Activated CD4-positive, alpha-beta T cell treated with anti-CD3 and anti-CD28 coated beads, Interleukin-2, amount 10 ng/mL, durations not matched to agents 7 days and 5 days (primary cell): ENCODE measurements around the gene EYA2. TPM values are rescaled to one million over a fixed set of nuclear protein-coding genes. Genes with fewer than 3 reads are reported as not detected.

Source experiments
- CTCF ChIA-PET: fragments of 350-600 bp; sonication (Branson Sonifier 250); formaldehyde crosslinking; loops from one replicate; lab custom pipeline; 2021; ENCODE audit warnings: antibody characterized with exemption; lab: Charles Lee
- POLR2A ChIA-PET: fragments of 350-600 bp; sonication (Branson Sonifier 250); formaldehyde crosslinking; loops from one replicate; lab custom pipeline; 2021; ENCODE audit warnings: antibody characterized with exemption; lab: Charles Lee
- DNase-seq: peaks from one replicate; pipeline ENCODE4 v3.0.0-alpha.2; 2020
- H3K27ac Mint-ChIP-seq: one replicate; pipeline ENCODE4 v1.8.0; 2021; ENCODE audit warnings: mild to moderate bottlenecking, moderate library complexity, mixed read lengths
- H3K27me3 Mint-ChIP-seq: one replicate; pipeline ENCODE4 v1.8.0; 2021; ENCODE audit warnings: mixed read lengths
- H3K36me3 Mint-ChIP-seq: one replicate; pipeline ENCODE4 v1.8.0; 2021; ENCODE audit warnings: low read depth, mixed read lengths
- H3K4me1 Mint-ChIP-seq: one replicate; pipeline ENCODE4 v1.8.0; 2021; ENCODE audit warnings: mixed read lengths
- H3K4me3 Mint-ChIP-seq: one replicate; pipeline ENCODE4 v1.8.0; 2021; ENCODE audit warnings: mild to moderate bottlenecking, moderate library complexity, mixed read lengths
- H3K9me3 Mint-ChIP-seq: one replicate; pipeline ENCODE4 v1.8.0; 2021; ENCODE audit warnings: mixed read lengths
- total RNA-seq, 2 experiments: library from RNA; stranded (reverse); gene quantifications; one replicate each; pipeline ENCODE4 v1.2.3, GENCODE V29; 2021

The EYA2 gene
- not detected for total RNA-seq

GRCh38 chr20:46894579-46894958, at the start of gene EYA2:
TSS of gene EYA2 (plus strand) at chr20:46894843. CDS start at chr20:46990011, 95,168 bp downstream.
- H3K4me3 Mint-ChIP-seq, result no peak within 1 kb of the TSS
- ChIA-PET CTCF (no interaction called here), POLR2A (no interaction called here)
- DNase-seq, result no peak
- no peak within 1 kb of the TSS for H3K27ac Mint-ChIP-seq
- peaks cover 68% of the 10 kb centered on the region for H3K27me3 Mint-ChIP-seq
- H3K4me1 Mint-ChIP-seq, result no peaks in the 10 kb centered on the region
- peaks cover 5% of the 10 kb centered on the region for H3K9me3 Mint-ChIP-seq
- no peaks in the 10 kb centered on the region for H3K36me3 Mint-ChIP-seq

GRCh38 chr20:46844965-46845364, 49.7 kb upstream of the EYA2 start:
- Mint-ChIP-seq H3K9me3 (no peaks in the 10 kb centered on the region), H3K36me3 (no peaks in the 10 kb centered on the region), H3K4me1 (no peaks in the 10 kb centered on the region), H3K27ac (no peak overlapping the region), H3K27me3 (peaks cover 8% of the 10 kb centered on the region), H3K4me3 (no peak overlapping the region)
- ChIA-PET POLR2A (no interaction called here), CTCF (no interaction called here)
- DNase-seq, result no peak

GRCh38 chr20:46849269-46849668, 45.4 kb upstream of the EYA2 start:
- no peaks in the 10 kb centered on the region for H3K4me1 Mint-ChIP-seq
- no peak overlapping the region for H3K27ac Mint-ChIP-seq
- H3K9me3 Mint-ChIP-seq, result no peaks in the 10 kb centered on the region
- H3K4me3 Mint-ChIP-seq, result no peak overlapping the region
- H3K36me3 Mint-ChIP-seq, result no peaks in the 10 kb centered on the region
- ChIA-PET CTCF (no interaction called here), POLR2A (no interaction called here)
- DNase-seq, result no peak
- no peaks in the 10 kb centered on the region for H3K27me3 Mint-ChIP-seq

- no peaks in the 10 kb centered on the region for H3K36me3 Mint-ChIP-seq
- no peak overlapping the region for H3K4me3 Mint-ChIP-seq
- no peaks in the 10 kb centered on the region for H3K4me1 Mint-ChIP-seq
- ChIA-PET POLR2A (no interaction called here), CTCF (no interaction called here)
- no peaks in the 10 kb centered on the region for H3K9me3 Mint-ChIP-seq
- DNase-seq, result no peak
- H3K27me3 Mint-ChIP-seq, result no peaks in the 10 kb centered on the region
- H3K27ac Mint-ChIP-seq, result no peak overlapping the region
Observed at GRCh38 chr20:46849751-46850150, 44.9 kb upstream of the EYA2 start.

- no peaks in the 10 kb centered on the region for H3K4me1 Mint-ChIP-seq
- ChIA-PET POLR2A (no interaction called here), CTCF (no interaction called here)
Observed at GRCh38 chr20:46850416-46850815, 44.2 kb upstream of the EYA2 start.

GRCh38 chr20:46850896-46851295, 43.7 kb upstream of the EYA2 start:
- no peaks in the 10 kb centered on the region for H3K36me3 Mint-ChIP-seq
- H3K27ac Mint-ChIP-seq, result no peak overlapping the region
- POLR2A ChIA-PET, result no interaction called here
- no peak overlapping the region for H3K4me3 Mint-ChIP-seq
- DNase-seq, result no peak
- no peaks in the 10 kb centered on the region for H3K4me1 Mint-ChIP-seq
- no peaks in the 10 kb centered on the region for H3K9me3 Mint-ChIP-seq
- CTCF ChIA-PET, result no interaction called here
- no peaks in the 10 kb centered on the region for H3K27me3 Mint-ChIP-seq

More at GRCh38 chr20:46850416-46850815, 44.2 kb upstream of the EYA2 start:
- Mint-ChIP-seq H3K4me3 (no peak overlapping the region), H3K27ac (no peak overlapping the region), H3K27me3 (no peaks in the 10 kb centered on the region), H3K9me3 (no peaks in the 10 kb centered on the region), H3K36me3 (no peaks in the 10 kb centered on the region)
- no peak for DNase-seq

- Mint-ChIP-seq H3K36me3 (no peaks in the 10 kb centered on the region), H3K27ac (no peak overlapping the region), H3K27me3 (no peaks in the 10 kb centered on the region), H3K9me3 (no peaks in the 10 kb centered on the region), H3K4me1 (no peaks in the 10 kb centered on the region), H3K4me3 (no peak overlapping the region)
- DNase-seq, result no peak
- CTCF ChIA-PET, result no interaction called here
- POLR2A ChIA-PET, result no interaction called here
Observed at GRCh38 chr20:46851746-46852145, 42.9 kb upstream of the EYA2 start.

- no peaks in the 10 kb centered on the region for H3K9me3 Mint-ChIP-seq
- no peaks in the 10 kb centered on the region for H3K4me1 Mint-ChIP-seq
- H3K27me3 Mint-ChIP-seq, result peaks cover 4% of the 10 kb centered on the region
- no peaks in the 10 kb centered on the region for H3K36me3 Mint-ChIP-seq
- CTCF ChIA-PET, result no interaction called here
- H3K27ac Mint-ChIP-seq, result no peak overlapping the region
- POLR2A ChIA-PET, result no interaction called here
- no peak for DNase-seq
- H3K4me3 Mint-ChIP-seq, result no peak overlapping the region
Observed at GRCh38 chr20:46852313-46852712, 42.3 kb upstream of the EYA2 start.

- Mint-ChIP-seq H3K4me1 (no peaks in the 10 kb centered on the region), H3K4me3 (no peak overlapping the region), H3K27me3 (peaks cover 6% of the 10 kb centered on the region), H3K9me3 (no peaks in the 10 kb centered on the region), H3K27ac (no peak overlapping the region), H3K36me3 (no peaks in the 10 kb centered on the region)
- ChIA-PET CTCF (no interaction called here), POLR2A (interaction anchor here (0.6 kb wide), 1 partner anchor 74 kb away, joined by 4 read pairs; no protein-coding TSS in a partner anchor)
- DNase-seq, result no peak
Observed at GRCh38 chr20:46853926-46854325, 40.7 kb upstream of the EYA2 start.

- H3K36me3 Mint-ChIP-seq, result no peaks in the 10 kb centered on the region
- H3K9me3 Mint-ChIP-seq, result no peaks in the 10 kb centered on the region
- peaks cover 17% of the 10 kb centered on the region for H3K27me3 Mint-ChIP-seq
- no peaks in the 10 kb centered on the region for H3K4me1 Mint-ChIP-seq
- ChIA-PET CTCF (no interaction called here), POLR2A (no interaction called here)
- H3K4me3 Mint-ChIP-seq, result no peak overlapping the region
- no peak for DNase-seq
- H3K27ac Mint-ChIP-seq, result no peak overlapping the region
Observed at GRCh38 chr20:46857061-46857831, 37.4 kb upstream of the EYA2 start.

- Mint-ChIP-seq H3K9me3 (no peaks in the 10 kb centered on the region), H3K4me1 (no peaks in the 10 kb centered on the region), H3K4me3 (no peak overlapping the region), H3K27ac (no peak overlapping the region), H3K36me3 (no peaks in the 10 kb centered on the region), H3K27me3 (peaks cover 27% of the 10 kb centered on the region)
- DNase-seq, result no peak
- ChIA-PET CTCF (no interaction called here), POLR2A (no interaction called here)
Observed at GRCh38 chr20:46865824-46866223, 28.8 kb upstream of the EYA2 start.

- H3K4me3 Mint-ChIP-seq, result no peak overlapping the region
- no peak for DNase-seq
- ChIA-PET POLR2A (no interaction called here), CTCF (no interaction called here)
- H3K27ac Mint-ChIP-seq, result no peak overlapping the region
- H3K4me1 Mint-ChIP-seq, result no peaks in the 10 kb centered on the region
- H3K36me3 Mint-ChIP-seq, result no peaks in the 10 kb centered on the region
- no peaks in the 10 kb centered on the region for H3K9me3 Mint-ChIP-seq
- H3K27me3 Mint-ChIP-seq, result peaks cover 12% of the 10 kb centered on the region
Observed at GRCh38 chr20:46870041-46870440, 24.6 kb upstream of the EYA2 start.

GRCh38 chr20:46872328-46873211, 22.1 kb upstream of the EYA2 start:
- Mint-ChIP-seq H3K27me3 (peaks cover 2% of the 10 kb centered on the region), H3K36me3 (no peaks in the 10 kb centered on the region), H3K27ac (no peak overlapping the region), H3K9me3 (no peaks in the 10 kb centered on the region), H3K4me3 (no peak overlapping the region), H3K4me1 (no peaks in the 10 kb centered on the region)
- ChIA-PET POLR2A (no interaction called here), CTCF (no interaction called here)
- DNase-seq, result no peak
